ENCODE data around the gene SFMBT2.

- TF ChIP-seq POLR2A (IDR thresholded peaks at IDR 0.05; ENCODE audit: low read depth, low read length) (no peak), CTCF (conservative IDR thresholded peaks at IDR 0.05; ENCODE audit: low read depth, low read length) (no peak), RFX5 (IDR thresholded peaks at IDR 0.05; ENCODE audit: low read depth, low read length) (no peak), CEBPB (IDR thresholded peaks at IDR 0.05; ENCODE audit: low read depth, low read length) (no peak), USF2 (IDR thresholded peaks at IDR 0.05; ENCODE audit: low read depth, low read length) (no peak), BHLHE40 (IDR thresholded peaks at IDR 0.05; ENCODE audit: low read depth, low read length) (no peak), MAFK (IDR thresholded peaks at IDR 0.05; ENCODE audit: low read depth, low read length) (no peak), ELK1 (IDR thresholded peaks at IDR 0.05; ENCODE audit: borderline replicate concordance, low read depth, low read length) (no peak), SMC3 (IDR thresholded peaks at IDR 0.05; ENCODE audit: low read depth, low read length) (no peak), RAD21 (IDR thresholded peaks at IDR 0.05; ENCODE audit: low read length) (no peak), CHD1 (IDR thresholded peaks at IDR 0.05; ENCODE audit: low read depth, low read length) (no peak)
These were observed 18.0 kb upstream of the SFMBT2 start for GRCh38 chr10:7428673-7429350.

Data from IMR-90 (cell line).